Measurements from ENCODE around the gene RTN4R. TPM values are rescaled to one million over a fixed set of nuclear protein-coding genes. Genes with fewer than 3 reads are reported as not detected.
"Not testable (repeated sequence)": the region's sequence is repeated elsewhere in the genome, so short reads cannot be mapped to it uniquely, and the experiment has no call there.

The RTN4R gene
- total and polyA plus RNA-seq, 2 donors (not counting 1 experiment from before 2014, with no cell fraction given), result 0.42 to 0.79 TPM

DNA sequence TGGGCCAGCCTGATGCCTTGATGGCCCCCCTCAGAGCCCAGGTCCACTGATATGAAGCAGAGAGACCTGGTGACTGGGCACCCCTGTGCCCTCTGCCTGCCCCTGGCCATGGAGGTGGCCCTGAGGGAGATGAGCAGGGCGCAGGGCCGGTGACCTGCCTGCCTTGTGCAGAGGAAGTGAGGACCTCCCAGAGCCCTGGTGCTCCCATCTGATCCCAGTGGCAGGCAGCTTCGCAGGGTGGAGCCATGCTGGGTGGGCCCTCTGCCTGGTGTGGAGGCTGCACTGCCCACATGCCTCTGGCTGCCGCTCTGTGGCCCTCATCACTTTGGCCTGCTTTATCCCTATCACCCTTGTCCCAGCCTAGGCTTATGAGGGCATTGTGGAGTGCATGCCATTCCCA is 1.1 kb upstream of the RTN4R start:
- H3K4me3 Mint-ChIP-seq, result peak overlapping the region; percentile 75
- H3K4me3 ChIP-seq (ENCODE audit: control extremely low read depth in 1 of 5, extremely low read depth in 1 of 5, insufficient read depth in 1 of 5, low read depth in 2 of 5, low read length in 4 of 5); H3K27ac Mint-ChIP-seq; ATAC-seq (ENCODE audit: low read depth); H4K20me1 ChIP-seq (ENCODE audit: control insufficient read depth, insufficient read depth, low read length, poor library complexity, severe bottlenecking); H3K4me1 Mint-ChIP-seq; H3K4me2 ChIP-seq (replicated peaks; ENCODE audit: low read depth, low read length, poor library complexity, severe bottlenecking); H3K9ac ChIP-seq (ENCODE audit: low read length); H3K9me3 Mint-ChIP-seq (ENCODE audit: insufficient read depth); H3K9me3 ChIP-seq (ENCODE audit: control extremely low read depth in 1 of 3, control insufficient read depth in 2 of 3, insufficient read depth in 1 of 3, low read length in 2 of 3); H3K27ac ChIP-seq (ENCODE audit: low read length in 2 of 2); H3K27me3 ChIP-seq (replicated peaks in 1 of 4; ENCODE audit: control extremely low read depth in 1 of 4, control insufficient read depth in 3 of 4, insufficient read depth in 4 of 4, low read length in 3 of 4); H3K36me3 ChIP-seq (replicated peaks in 1 of 2; ENCODE audit: control extremely low read depth in 1 of 2, control insufficient read depth in 1 of 2, extremely low read depth in 1 of 2, insufficient read depth in 2 of 2, low read length in 1 of 2); POLR2A ChIA-PET; H3K79me2 ChIP-seq (ENCODE audit: control insufficient read depth, insufficient read depth, low read length); intact Hi-C loops (cut with micrococcal nuclease); DNase-seq; H3K27me3 Mint-ChIP-seq; H2AFZ ChIP-seq (ENCODE audit: insufficient read depth, low read depth, low read length, poor library complexity, severe bottlenecking): not testable (repeated sequence)
- H3K4me1 ChIP-seq (ENCODE audit: control insufficient read depth in 2 of 2, insufficient read depth in 2 of 2, low read length in 2 of 2), result peaks cover 8 to 14% of the 10 kb centered on the region in 2 donors
- CTCF ChIA-PET, result interaction anchor here (1.7 to 2.5 kb wide), 2 partner anchors 15 to 112 kb away, joined by 5 to 10 read pairs; no protein-coding TSS in a partner anchor
- 90% methylated on average over 3 of the region's 4 CpGs for WGBS (ENCODE audit: insufficient coverage)

DNA sequence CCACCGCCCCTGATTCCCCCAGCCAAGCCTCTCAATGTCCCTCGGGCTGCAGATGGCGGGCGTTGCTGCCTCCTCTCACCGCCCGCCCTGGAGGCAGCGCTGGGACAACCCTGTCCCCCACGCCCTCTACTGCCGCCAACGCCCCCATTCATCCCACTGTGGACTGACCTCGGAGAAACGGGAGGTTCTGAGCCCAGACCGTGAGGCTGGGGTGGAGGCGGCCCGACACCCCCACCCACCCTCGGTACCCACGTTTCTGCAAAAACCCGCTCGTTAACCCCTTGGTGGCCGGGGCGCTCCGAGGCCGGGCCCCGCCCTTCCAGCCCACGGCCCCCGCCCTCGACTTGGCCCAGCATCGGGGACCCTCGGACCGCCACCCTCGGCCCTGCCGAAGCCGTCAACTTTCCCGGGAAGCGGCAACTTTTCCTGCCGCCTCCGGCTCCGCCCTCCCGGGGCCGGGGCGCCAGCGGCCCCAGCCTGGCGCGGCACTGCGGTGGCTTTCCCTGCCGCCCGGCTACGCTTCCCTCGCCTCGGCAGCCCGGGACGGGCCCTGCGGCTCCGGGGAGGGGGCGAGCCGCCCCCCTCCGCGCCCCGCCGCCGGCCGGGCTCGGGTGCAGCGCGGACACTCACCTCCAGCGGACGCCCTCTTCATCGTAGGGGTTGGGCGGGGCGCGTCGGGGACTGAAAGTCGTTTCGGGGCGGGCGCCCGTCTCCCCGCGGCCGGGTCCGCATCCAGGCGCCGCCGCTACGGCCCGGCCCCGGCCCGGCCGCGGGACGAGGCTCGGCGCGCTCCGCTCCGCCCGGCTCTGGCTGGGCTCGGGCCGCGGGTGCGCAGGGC is 458 bp downstream of the RTN4R start:
- Mint-ChIP-seq H3K4me3 (peak overlapping the region; percentile 75), H3K9me3 (ENCODE audit: insufficient read depth) (no peaks in the 10 kb centered on the region), H3K27ac (no peak overlapping the region), H3K27me3 (peaks cover 3% of the 10 kb centered on the region), H3K4me1 (peaks cover 5% of the 10 kb centered on the region)
- ChIA-PET CTCF (no interaction called here), POLR2A (no interaction called here)
- ATAC-seq (ENCODE audit: low read depth) (no peak), DNase-seq (no peak)
- H3K27me3 ChIP-seq (replicated peaks in 1 of 4; ENCODE audit: control extremely low read depth in 1 of 4, control insufficient read depth in 3 of 4, insufficient read depth in 4 of 4, low read length in 3 of 4), result peaks cover 0 to 9% (median 3%) of the 10 kb centered on the region in 4 experiments
- peaks cover 8 to 14% of the 10 kb centered on the region in 2 donors for H3K4me1 ChIP-seq (ENCODE audit: control insufficient read depth in 2 of 2, insufficient read depth in 2 of 2, low read length in 2 of 2)
- peak overlapping the region; percentile 80 for H3K4me2 ChIP-seq (replicated peaks; ENCODE audit: low read depth, low read length, poor library complexity, severe bottlenecking)
- H3K36me3 ChIP-seq (replicated peaks in 1 of 2; ENCODE audit: control extremely low read depth in 1 of 2, control insufficient read depth in 1 of 2, extremely low read depth in 1 of 2, insufficient read depth in 2 of 2, low read length in 1 of 2), result no peaks in the 10 kb centered on the region
- H3K4me3 ChIP-seq (ENCODE audit: control extremely low read depth in 1 of 5, extremely low read depth in 1 of 5, insufficient read depth in 1 of 5, low read depth in 2 of 5, low read length in 4 of 5), result peak overlapping the region in 2 of 5 experiments; percentile 25 to 33
- H4K20me1 ChIP-seq (ENCODE audit: control insufficient read depth, insufficient read depth, low read length, poor library complexity, severe bottlenecking), result no peaks in the 10 kb centered on the region
- intact Hi-C loops (cut with micrococcal nuclease), result loop anchor here (1.0 kb wide), 2 partner anchors 18 to 110 kb away; no protein-coding TSS in a partner anchor
- no peaks in the 10 kb centered on the region for H3K9me3 ChIP-seq (ENCODE audit: control extremely low read depth in 1 of 3, control insufficient read depth in 2 of 3, insufficient read depth in 1 of 3, low read length in 2 of 3)
- WGBS (ENCODE audit: insufficient coverage), result 5% methylated on average over 96 of the region's 101 CpGs
- H3K79me2 ChIP-seq (ENCODE audit: control insufficient read depth, insufficient read depth, low read length), result no peaks in the 10 kb centered on the region
- no peak overlapping the region for H3K27ac ChIP-seq (ENCODE audit: low read length in 2 of 2)
- no peak for TF ChIP-seq EZH2 (IDR thresholded peaks at IDR 0.05; ENCODE audit: borderline replicate concordance, insufficient read depth, low read depth, low read length, poor library complexity, severe bottlenecking)
- TF ChIP-seq, protein P1, sequence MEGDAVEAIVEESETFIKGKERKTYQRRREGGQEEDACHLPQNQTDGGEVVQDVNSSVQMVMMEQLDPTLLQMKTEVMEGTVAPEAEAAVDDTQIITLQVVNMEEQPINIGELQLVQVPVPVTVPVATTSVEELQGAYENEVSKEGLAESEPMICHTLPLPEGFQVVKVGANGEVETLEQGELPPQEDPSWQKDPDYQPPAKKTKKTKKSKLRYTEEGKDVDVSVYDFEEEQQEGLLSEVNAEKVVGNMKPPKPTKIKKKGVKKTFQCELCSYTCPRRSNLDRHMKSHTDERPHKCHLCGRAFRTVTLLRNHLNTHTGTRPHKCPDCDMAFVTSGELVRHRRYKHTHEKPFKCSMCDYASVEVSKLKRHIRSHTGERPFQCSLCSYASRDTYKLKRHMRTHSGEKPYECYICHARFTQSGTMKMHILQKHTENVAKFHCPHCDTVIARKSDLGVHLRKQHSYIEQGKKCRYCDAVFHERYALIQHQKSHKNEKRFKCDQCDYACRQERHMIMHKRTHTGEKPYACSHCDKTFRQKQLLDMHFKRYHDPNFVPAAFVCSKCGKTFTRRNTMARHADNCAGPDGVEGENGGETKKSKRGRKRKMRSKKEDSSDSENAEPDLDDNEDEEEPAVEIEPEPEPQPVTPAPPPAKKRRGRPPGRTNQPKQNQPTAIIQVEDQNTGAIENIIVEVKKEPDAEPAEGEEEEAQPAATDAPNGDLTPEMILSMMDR (IDR thresholded peaks at IDR 0.05), result no peak
- no peak overlapping the region for H3K9ac ChIP-seq (ENCODE audit: low read length)
- no peak overlapping the region for H2AFZ ChIP-seq (ENCODE audit: insufficient read depth, low read depth, low read length, poor library complexity, severe bottlenecking)

DNA sequence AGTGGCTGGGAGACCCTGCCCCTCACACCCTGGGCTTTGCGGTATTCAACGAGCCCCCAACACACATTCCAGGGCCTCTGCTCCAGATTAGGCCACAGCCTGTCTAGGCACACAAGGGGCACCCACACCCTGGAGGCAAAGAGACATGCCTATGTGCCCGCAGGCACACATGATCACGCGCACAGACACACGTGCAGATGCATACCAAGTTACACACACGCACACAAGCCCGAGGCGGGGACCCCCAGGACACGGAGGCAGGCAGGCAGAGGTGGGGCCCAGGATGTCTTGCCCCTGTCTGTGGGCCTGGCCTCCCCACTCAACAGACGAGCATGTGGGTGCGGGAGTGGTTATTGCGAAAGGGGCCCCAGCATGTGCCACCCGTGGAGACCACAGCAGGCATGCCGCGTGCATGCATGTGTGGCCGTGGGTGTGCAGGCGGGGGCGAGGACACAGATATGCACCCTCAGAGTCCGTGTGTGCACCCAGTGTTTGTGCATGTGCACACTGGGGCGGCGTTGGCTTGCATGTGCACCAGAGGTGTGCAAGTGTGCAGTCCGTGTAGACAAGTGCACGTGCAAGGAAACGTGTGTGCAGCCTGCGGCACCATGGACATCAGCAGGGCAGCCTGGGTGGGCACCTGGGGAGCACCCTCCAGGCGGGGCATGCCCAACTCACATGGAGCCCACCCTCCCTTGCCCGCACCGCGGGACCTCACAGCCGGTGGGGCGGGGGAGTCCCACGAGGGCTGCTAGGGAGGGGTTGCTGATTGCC is 1.3 kb downstream of the RTN4R start:
- POLR2A ChIA-PET, result not testable (repeated sequence)

More for the DNA sequence above, 1.3 kb downstream of the RTN4R start:
- ATAC-seq (ENCODE audit: low read depth); CTCF ChIA-PET; H2AFZ ChIP-seq (ENCODE audit: insufficient read depth, low read depth, low read length, poor library complexity, severe bottlenecking); H3K9me3 ChIP-seq (ENCODE audit: control extremely low read depth in 1 of 3, control insufficient read depth in 2 of 3, insufficient read depth in 1 of 3, low read length in 2 of 3); H3K27ac ChIP-seq (ENCODE audit: low read length in 2 of 2); H3K9me3 Mint-ChIP-seq (ENCODE audit: insufficient read depth); H3K36me3 ChIP-seq (replicated peaks in 1 of 2; ENCODE audit: control extremely low read depth in 1 of 2, control insufficient read depth in 1 of 2, extremely low read depth in 1 of 2, insufficient read depth in 2 of 2, low read length in 1 of 2); H3K79me2 ChIP-seq (ENCODE audit: control insufficient read depth, insufficient read depth, low read length); intact Hi-C loops (cut with micrococcal nuclease); H3K4me1 Mint-ChIP-seq; H3K27me3 Mint-ChIP-seq; H3K27ac Mint-ChIP-seq; H3K27me3 ChIP-seq (replicated peaks in 1 of 4; ENCODE audit: control extremely low read depth in 1 of 4, control insufficient read depth in 3 of 4, insufficient read depth in 4 of 4, low read length in 3 of 4); H3K9ac ChIP-seq (ENCODE audit: low read length); H4K20me1 ChIP-seq (ENCODE audit: control insufficient read depth, insufficient read depth, low read length, poor library complexity, severe bottlenecking): not testable (repeated sequence)
- H3K4me3 Mint-ChIP-seq, result peak overlapping the region; percentile 75
- peak overlapping the region; percentile 80 for H3K4me2 ChIP-seq (replicated peaks; ENCODE audit: low read depth, low read length, poor library complexity, severe bottlenecking)
- H3K4me3 ChIP-seq (ENCODE audit: control extremely low read depth in 1 of 5, extremely low read depth in 1 of 5, insufficient read depth in 1 of 5, low read depth in 2 of 5, low read length in 4 of 5), result peak overlapping the region in 1 of 5 experiments; percentile 33
- 70% methylated on average over 28 of the region's 33 CpGs for WGBS (ENCODE audit: insufficient coverage)
- DNase-seq, result peak; percentile 36
- H3K4me1 ChIP-seq (ENCODE audit: control insufficient read depth in 2 of 2, insufficient read depth in 2 of 2, low read length in 2 of 2), result peaks cover 8 to 14% of the 10 kb centered on the region in 2 donors
